Measurements from ENCODE around the gene TJP2.

GRCh38 chr9:69260161-69260560 lies 86.1 kb downstream of the TJP2 start:
- no peak for TF ChIP-seq EZH2 (IDR thresholded peaks at IDR 0.05)
- no peak for TF ChIP-seq POLR2AphosphoS5 (IDR thresholded peaks at IDR 0.05; ENCODE audit: borderline replicate concordance, low read depth, low read length)

Data from SK-N-MC (cell line).